ENCODE results near the gene ATP11C.
"Not testable (repeated sequence)": the region's sequence is repeated elsewhere in the genome, so short reads cannot be mapped to it uniquely, and the experiment has no call there.

ATP11C gene

GRCh38 chrX:139702658-139703057, 230.2 kb downstream of the ATP11C start:
- no peak for DNase-seq

GRCh38 chrX:139692908-139693307, 239.9 kb downstream of the ATP11C start:
- no peak for DNase-seq

GRCh38 chrX:139692506-139692849, 240.4 kb downstream of the ATP11C start:
- no peak for DNase-seq

- DNase-seq, result no peak
Measured at GRCh38 chrX:139691843-139692505, 240.9 kb downstream of the ATP11C start.

- DNase-seq, result no peak
Measured at GRCh38 chrX:139691493-139691842, 241.4 kb downstream of the ATP11C start.

GRCh38 chrX:139685175-139685574, 247.7 kb downstream of the ATP11C start:
- not testable (repeated sequence) for DNase-seq

GRCh38 chrX:139680356-139680755, 252.5 kb downstream of the ATP11C start:
- no peak for DNase-seq
